NCI-H82 (cell line): ENCODE data around the gene ZFAND6.
A peak's percentile ranks its signal among the peaks of the same experiment; 100 is the strongest.

ENCODE experiments used
- DNase-seq: peaks from one replicate; lab custom pipeline; 2025; lab: John Stamatoyannopoulos, UW

Gene ZFAND6

DNA sequence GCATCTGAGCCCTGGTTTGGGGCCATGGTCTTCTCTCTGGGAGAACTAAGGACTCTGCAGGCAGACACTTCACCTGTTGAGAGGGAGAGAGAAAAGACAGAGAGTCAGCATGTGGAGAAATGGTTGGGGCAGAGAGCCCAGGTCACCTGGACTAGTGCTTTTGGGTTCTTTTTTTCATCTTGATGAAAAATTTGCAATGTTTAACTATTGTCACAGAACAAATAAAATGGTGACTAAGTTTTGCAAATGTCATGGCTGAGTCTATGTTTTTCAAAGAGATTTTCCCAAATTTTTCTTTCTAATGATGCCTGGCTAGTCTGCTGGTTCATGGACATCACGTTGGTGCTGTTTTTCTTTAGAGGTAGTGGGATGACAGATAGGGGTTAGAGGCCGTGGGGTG lies 111.1 kb downstream of the ZFAND6 start:
- no peak for DNase-seq

DNA sequence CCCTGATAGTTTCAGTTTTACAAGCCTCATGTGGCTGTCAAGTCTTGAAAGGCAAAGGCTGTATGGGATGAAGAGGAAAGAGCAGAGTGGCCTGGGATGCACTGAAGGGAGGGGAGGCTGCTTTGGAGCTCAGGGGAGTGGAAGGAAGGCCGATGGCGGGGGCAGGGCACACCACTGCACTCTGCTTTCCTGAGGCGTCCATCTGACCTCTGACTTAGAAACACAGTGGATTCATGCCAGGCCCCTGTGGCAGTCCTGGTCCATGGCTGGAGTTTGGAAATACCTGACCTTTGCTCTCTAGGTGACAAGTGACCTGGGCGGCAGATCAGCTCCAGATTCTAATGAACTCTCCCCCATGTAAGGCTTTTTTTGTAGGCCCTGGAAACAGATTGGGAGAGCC lies 112.3 kb downstream of the ZFAND6 start:
- no peak for DNase-seq

GRCh38 chr15:80172401-80172800 lies 112.9 kb downstream of the ZFAND6 start:
- no peak for DNase-seq

GRCh38 chr15:80173022-80173759 lies 113.7 kb downstream of the ZFAND6 start:
- DNase-seq: peak; percentile 79

DNA sequence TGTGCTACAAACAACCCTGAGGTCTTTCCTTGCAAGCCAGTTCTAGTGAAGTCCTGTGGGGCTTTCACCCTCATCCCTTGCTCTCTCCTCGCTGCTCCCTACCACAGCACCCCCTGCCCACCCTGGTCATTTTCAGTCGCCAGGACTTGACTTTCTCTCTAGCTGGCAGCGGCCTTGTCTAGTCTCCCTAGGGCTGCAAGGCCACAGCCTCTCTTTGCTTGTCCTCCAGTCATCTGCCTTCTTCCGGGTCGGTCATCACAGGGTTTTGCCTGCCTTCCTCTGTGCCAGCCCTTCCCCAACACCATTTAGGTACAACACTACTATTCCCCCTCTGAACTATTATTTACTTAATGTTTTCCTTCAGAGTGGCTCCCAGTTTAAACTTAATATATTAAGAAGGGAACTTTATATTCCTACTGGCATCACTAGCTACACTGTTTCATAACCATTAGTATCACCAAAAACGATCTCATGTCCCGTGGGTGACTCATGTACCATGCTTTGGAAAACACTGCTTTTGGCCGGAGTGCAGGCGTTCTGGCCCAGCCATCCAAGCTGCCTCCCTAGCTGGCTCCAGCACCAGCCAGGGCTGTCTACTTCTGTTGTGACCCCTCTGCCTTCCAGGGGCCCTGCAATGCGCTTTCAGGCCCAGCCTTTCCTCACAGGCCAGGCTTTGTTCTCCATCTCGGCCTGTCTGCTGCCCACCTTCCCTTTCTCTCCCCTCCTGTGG lies 114.7 kb downstream of the ZFAND6 start:
- DNase-seq: no peak

DNA sequence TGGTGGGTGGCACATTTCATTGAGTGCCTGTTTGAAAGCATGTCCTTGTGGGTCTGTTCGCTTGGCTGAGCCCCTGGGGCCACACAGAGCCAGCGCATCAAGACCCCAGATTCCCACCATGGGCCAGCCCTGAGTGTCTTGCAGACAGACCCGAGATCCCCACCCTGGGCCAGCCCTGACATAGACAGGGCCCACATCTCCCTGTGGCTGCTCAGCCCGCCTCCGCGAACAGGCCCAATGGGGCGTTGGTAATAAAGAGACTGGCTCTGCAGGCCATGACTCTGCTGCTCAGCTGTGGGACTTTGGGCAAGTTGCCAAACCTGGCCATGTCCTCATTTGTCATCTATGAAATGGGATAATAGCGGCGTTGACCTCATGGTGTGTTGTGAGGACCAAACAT lies 116.0 kb downstream of the ZFAND6 start:
- no peak for DNase-seq

DNA sequence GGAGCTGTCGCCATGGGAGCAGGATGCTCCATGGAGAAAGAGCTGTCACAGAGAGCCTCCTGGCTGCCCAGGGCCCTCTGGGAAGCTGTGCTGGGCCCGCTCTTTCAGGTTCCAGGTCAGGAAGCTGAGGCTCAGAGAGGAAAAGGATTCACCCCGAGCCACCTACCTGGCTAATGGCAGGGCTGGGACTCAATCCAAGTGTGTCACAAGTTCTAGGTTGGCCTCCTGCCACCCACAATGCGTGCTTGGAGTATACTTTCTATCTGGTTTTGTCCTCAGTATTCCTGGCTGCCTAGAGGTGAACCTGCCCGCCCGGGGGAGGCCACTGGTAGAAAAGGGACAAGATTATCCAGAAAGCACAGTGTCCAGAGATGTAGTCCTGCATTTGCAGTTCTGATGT lies 117.0 kb downstream of the ZFAND6 start:
- no peak for DNase-seq

DNA sequence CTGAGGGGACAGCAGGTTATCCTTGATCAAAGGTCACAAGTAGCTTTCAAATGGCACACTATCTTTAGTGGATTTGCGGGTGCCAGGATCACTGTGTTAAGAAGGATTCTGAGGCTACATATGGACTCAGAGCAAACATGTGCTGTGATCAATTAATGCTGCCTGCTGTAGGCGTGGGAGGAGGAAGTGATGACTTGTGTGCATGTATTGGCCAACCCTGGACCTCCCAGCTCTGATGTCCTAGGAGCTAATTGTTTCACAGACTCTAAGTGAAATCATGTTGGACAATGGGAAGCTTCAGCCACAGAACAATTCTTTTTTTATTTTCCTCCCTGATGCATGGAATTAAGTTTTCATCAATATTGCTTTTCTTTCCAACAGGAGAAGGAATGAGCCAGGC lies 117.7 kb downstream of the ZFAND6 start:
- DNase-seq: no peak

DNA sequence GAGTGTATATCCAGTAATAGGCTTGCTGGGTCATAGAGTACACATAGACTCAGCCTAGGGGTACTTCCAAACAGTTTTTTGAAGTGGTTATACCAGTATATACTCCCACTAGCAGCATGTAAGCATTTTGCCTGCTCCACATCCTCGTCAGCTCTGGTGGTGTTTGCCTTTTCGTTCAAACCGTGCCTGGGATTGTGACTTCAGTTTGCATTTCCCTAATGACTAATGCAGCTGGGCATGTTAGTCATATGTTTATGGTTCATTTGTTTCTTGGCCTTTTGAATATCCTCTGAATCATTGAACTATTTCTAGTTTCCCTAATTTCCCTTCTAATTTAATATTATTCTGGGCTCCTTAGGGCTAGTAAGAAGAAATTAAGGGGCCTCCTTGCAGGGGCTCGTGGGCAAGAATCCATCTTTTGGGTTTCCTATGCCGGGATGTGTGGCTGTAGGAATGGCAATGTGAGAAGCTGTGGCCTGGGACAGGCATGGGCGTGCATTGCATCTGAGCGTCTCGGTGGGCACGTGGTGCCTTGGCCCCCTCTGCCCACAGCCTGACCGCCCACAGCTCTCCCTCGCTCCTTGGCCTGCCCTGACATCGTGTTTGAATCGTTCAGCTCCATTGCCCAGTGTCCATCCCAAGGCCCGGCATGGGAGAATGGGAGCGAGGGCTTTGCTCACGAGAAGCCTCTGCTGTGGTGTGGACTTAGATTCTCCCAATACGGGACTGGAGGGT lies 119.7 kb downstream of the ZFAND6 start:
- no peak for DNase-seq

DNA sequence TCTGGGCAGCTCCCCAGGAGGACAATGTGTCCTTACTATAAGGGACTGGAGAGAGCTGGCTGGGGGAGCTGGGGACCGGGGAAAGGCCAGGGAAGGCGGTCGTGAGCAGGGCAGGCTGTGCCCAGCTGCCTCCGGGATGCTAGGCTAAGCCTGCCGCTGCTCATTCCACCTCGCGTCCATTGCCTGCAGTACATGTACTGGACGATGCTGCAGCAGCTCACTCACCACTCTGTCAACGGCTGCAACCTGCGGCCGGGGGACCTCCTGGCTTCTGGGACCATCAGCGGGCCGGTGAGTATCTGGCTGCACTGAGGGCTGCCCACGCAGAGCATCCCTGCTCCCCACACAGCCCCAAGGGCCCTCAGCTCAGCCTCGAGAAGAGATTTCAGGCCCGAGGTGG lies 120.5 kb downstream of the ZFAND6 start:
- no peak for DNase-seq

GRCh38 chr15:80180468-80180867 lies 121.0 kb downstream of the ZFAND6 start:
- no peak for DNase-seq

GRCh38 chr15:80180986-80181385 lies 121.5 kb downstream of the ZFAND6 start:
- no peak for DNase-seq

GRCh38 chr15:80182611-80183261 lies 123.3 kb downstream of the ZFAND6 start:
- DNase-seq: no peak

DNA sequence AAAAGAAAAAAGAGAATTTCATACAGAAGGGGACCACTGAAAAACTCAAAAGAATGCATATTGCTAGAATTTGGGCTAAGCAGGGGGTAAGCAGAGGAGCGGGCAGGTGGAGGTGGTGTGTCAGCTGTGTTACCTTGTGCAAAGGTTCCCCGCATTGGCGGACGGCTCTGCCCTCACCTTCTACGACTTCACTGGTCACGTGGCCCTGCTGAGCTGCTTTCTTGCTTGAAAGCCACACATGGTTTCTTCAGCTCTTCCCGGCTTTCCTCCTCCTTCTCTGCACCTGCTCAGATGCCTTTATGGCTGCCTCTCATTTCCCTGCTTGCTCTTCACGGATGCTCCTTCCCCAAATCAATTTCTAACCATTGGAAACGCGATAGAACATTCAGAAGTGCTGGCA lies 123.8 kb downstream of the ZFAND6 start:
- no peak for DNase-seq

DNA sequence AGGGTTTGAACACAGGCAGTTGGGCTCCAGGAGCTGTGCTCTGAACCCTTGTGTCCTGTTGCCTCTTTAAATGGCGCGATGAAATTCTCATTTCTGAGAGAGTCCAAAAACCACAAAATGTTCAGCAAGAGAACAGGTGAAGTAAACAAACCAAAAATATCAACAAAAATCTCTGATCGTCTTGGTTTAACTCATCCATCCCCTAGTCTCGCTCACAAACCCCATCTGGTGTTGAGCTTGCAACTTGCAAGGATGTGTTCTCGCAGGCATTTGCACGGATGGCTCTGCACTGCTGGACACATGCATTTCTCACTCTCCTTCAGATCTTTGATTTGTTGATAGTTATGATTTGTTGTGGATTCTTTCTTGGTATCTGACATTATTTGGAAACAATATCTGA lies 124.4 kb downstream of the ZFAND6 start:
- peak; percentile 12 for DNase-seq

DNA sequence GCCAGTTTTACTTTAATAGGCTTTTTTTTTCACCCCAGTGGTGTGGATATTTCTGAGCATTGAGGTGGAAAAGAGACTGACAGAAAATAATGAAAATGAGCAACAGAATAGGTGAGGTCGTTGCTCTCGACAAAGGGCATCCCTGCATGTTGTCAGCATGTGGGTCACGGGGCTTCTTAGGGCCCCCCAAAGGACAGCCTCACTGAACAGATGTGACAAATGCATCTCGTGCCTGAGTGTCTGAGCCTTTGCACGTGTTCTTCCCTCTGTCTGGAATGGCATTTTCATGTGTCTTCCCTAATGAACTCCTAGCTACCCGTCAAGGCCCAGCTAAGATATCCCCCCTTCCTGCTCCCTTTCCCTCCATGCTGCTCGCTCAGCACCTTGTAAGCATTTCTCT lies 125.1 kb downstream of the ZFAND6 start:
- DNase-seq: no peak

DNA sequence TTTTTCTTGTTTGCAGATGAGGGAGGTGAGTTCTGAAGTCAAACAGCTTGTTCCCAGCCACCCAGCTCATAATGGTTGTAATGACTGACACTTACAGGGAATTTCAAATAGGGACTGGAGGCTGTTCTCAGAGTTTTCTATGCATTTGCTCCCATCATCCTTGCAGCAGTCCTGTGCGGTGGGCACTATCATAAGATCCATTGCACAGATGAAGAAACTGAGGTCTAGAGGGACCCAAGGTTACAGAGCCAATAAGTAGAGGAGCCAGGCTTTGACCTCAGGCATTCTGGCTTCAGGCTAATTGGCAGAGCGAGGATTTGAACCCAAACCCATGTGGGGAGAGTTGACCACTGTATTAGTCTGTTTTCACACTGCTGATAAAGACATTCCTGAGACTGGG lies 125.7 kb downstream of the ZFAND6 start:
- DNase-seq: no peak

- DNase-seq: no peak
Observed at GRCh38 chr15:80186066-80186465, 126.6 kb downstream of the ZFAND6 start.

- DNase-seq: no peak
Observed at GRCh38 chr15:80186597-80186996, 127.1 kb downstream of the ZFAND6 start.
